Neural cell (in vitro differentiated cells): ENCODE results near the gene CRB2. TPM values are rescaled to one million over a fixed set of nuclear protein-coding genes. Genes with fewer than 3 reads are reported as not detected.

Source experiments
- H2AFZ ChIP-seq: fragments of 200-600, 300-800 bp; sonication (generic), shearing (Covaris generic); 2 replicates; pipeline ENCODE4 v1.6.0; 2014; ENCODE audit warnings: low read depth, mild to moderate bottlenecking, antibody characterized with exemption, low read length, moderate library complexity
- H3F3A ChIP-seq: fragments of 200-600 bp; shearing (Covaris generic); 2 replicates; pipeline ENCODE4 v1.6.1; 2016; ENCODE audit warnings: mild to moderate bottlenecking, moderate library complexity, mixed read lengths, antibody characterized with exemption, low read length; ENCODE audit not compliant: insufficient read depth, poor library complexity, severe bottlenecking
- H3K27ac ChIP-seq: fragments of 200-600, 300-800 bp; sonication (generic), shearing (Covaris generic); 2 replicates; pipeline ENCODE4 v1.5.1; 2014; ENCODE audit warnings: mild to moderate bottlenecking, low read length, moderate library complexity
- H3K27me3 ChIP-seq: fragments of 300-800, 200-600 bp; sonication (generic), shearing (Covaris generic); 2 replicates; pipeline ENCODE4 v1.6.0; 2014; ENCODE audit warnings: mild to moderate bottlenecking, low read depth, low read length, moderate library complexity; ENCODE audit not compliant: insufficient read depth
- H3K36me3 ChIP-seq: fragments of 300-800, 200-600 bp; sonication (generic), shearing (Covaris generic); 2 replicates; pipeline ENCODE4 v1.5.1; 2014; ENCODE audit warnings: mild to moderate bottlenecking, antibody characterized with exemption, low read length, moderate library complexity; ENCODE audit not compliant: insufficient read depth
- H3K4me2 ChIP-seq: fragments of 300-800, 200-600 bp; sonication (generic), shearing (Covaris generic); 2 replicates; pipeline ENCODE4 v1.6.0; 2014; ENCODE audit warnings: mild to moderate bottlenecking, low read length
- H3K4me3 ChIP-seq: fragments of 300-800, 200-600 bp; sonication (generic), shearing (Covaris generic); 2 replicates; pipeline ENCODE4 v1.5.1; 2014; ENCODE audit warnings: mild to moderate bottlenecking, low read length, moderate library complexity
- H3K79me2 ChIP-seq: fragments of 200-600 bp; shearing (Covaris generic); replicated peaks from 2 replicates; pipeline ENCODE4 v1.6.0; 2014; ENCODE audit warnings: mild to moderate bottlenecking, low read length, moderate library complexity; ENCODE audit not compliant: insufficient read depth
- H3K9ac ChIP-seq: fragments of 300-800, 200-600 bp; sonication (generic), shearing (Covaris generic); 2 replicates; pipeline ENCODE4 v1.6.1; 2016; ENCODE audit warnings: mild to moderate bottlenecking, low read length, mixed read lengths
- H3K9me2 ChIP-seq: fragments of 200-600 bp; shearing (Covaris generic); 2 replicates; pipeline ENCODE4 v1.6.1; 2016; ENCODE audit warnings: mild to moderate bottlenecking, low read length, mixed read lengths; ENCODE audit not compliant: insufficient read depth
- H3K9me3 ChIP-seq: fragments of 200-600, 300-800 bp; sonication (generic), shearing (Covaris generic); 2 replicates; pipeline ENCODE4 v1.6.1; 2016; ENCODE audit warnings: mild to moderate bottlenecking, mixed run types, low read length, moderate library complexity, mixed read lengths
- H4K20me1 ChIP-seq: fragments of 200-600 bp; shearing (Covaris generic); 2 replicates; pipeline ENCODE4 v1.6.1; 2016; ENCODE audit warnings: mild to moderate bottlenecking, mixed run types; ENCODE audit not compliant: insufficient read depth
- CTCF ChIP-seq: fragments of 450-650 bp; IDR thresholded peaks from 2 replicates; pipeline ENCODE4 v1.5.1; 2014; ENCODE audit warnings: antibody characterized with exemption, mild to moderate bottlenecking, moderate library complexity; ENCODE audit not compliant: poor library complexity, severe bottlenecking
- EP300 ChIP-seq: fragments of 450-650 bp; conservative IDR thresholded peaks from 2 replicates; pipeline ENCODE4 v1.6.1; 2014; ENCODE audit warnings: antibody characterized with exemption, mild to moderate bottlenecking, moderate library complexity; ENCODE audit not compliant: poor library complexity, severe bottlenecking
- EZH2 ChIP-seq: fragments of 200-600, 300-800 bp; shearing (Covaris generic), sonication (generic); IDR thresholded peaks from 2 replicates; pipeline ENCODE4 v1.6.1; 2014; ENCODE audit warnings: antibody characterized with exemption, low read length, borderline replicate concordance, mild to moderate bottlenecking; ENCODE audit not compliant: insufficient read depth, poor library complexity, severe bottlenecking
- MXI1 ChIP-seq: fragments of 450-650 bp; conservative IDR thresholded peaks from 2 replicates; pipeline ENCODE4 v1.6.1; 2014; ENCODE audit warnings: antibody characterized with exemption, mild to moderate bottlenecking; ENCODE audit not compliant: poor library complexity, severe bottlenecking
- POLR2AphosphoS5 ChIP-seq: IDR thresholded peaks from 2 replicates; pipeline ENCODE4 v1.6.1; 2012
- RAD21 ChIP-seq: fragments of 450-650 bp; conservative IDR thresholded peaks from 2 replicates; pipeline ENCODE4 v1.6.1; 2014; ENCODE audit warnings: antibody characterized with exemption, mild to moderate bottlenecking, moderate library complexity
- SMC3 ChIP-seq: fragments of 450-650 bp; conservative IDR thresholded peaks from 2 replicates; pipeline ENCODE4 v1.6.1; 2014; ENCODE audit warnings: antibody characterized with exemption, mild to moderate bottlenecking, moderate library complexity; ENCODE audit not compliant: poor library complexity
- TAF1 ChIP-seq: IDR thresholded peaks from 2 replicates; pipeline ENCODE4 v1.6.1; 2012; ENCODE audit warnings: low read depth
- polyA plus RNA-seq: library from polyadenylated mRNA; depleted of rRNA; stranded (reverse); fragments of >200 nt; gene quantifications from 2 replicates; pipeline ENCODE4 v1.2.3, GENCODE V29; 2014
- TF ChIP-seq, protein P1 (sequence below): IDR thresholded peaks from 2 replicates; pipeline ENCODE4 v1.6.1; 2012; ENCODE audit warnings: borderline replicate concordance

CRB2 gene
- polyA plus RNA-seq, 1 donor from 2014 or later, result 0.32 TPM

- H3K4me3 ChIP-seq, result no peak overlapping the region
- no peak overlapping the region for H3K27ac ChIP-seq
- no peaks in the 10 kb centered on the region for H3K79me2 ChIP-seq
- no peak overlapping the region for H2AFZ ChIP-seq
- no peaks in the 10 kb centered on the region for H4K20me1 ChIP-seq
- no peak overlapping the region for H3K9ac ChIP-seq
- no peak for TF ChIP-seq CTCF
- no peaks in the 10 kb centered on the region for H3K9me3 ChIP-seq
- H3K4me2 ChIP-seq, result no peak overlapping the region
- H3K9me2 ChIP-seq, result no peaks in the 10 kb centered on the region
- no peaks in the 10 kb centered on the region for H3K27me3 ChIP-seq
- H3F3A ChIP-seq, result no peaks in the 10 kb centered on the region
- no peaks in the 10 kb centered on the region for H3K36me3 ChIP-seq
Measured at GRCh38 chr9:123376218-123377071, 20.4 kb downstream of the CRB2 start.

GRCh38 chr9:123377211-123377971 lies 21.4 kb downstream of the CRB2 start:
- Histone ChIP-seq H4K20me1 (no peaks in the 10 kb centered on the region), H3F3A (no peaks in the 10 kb centered on the region), H3K27ac (no peak overlapping the region), H3K9ac (no peak overlapping the region), H3K9me2 (no peaks in the 10 kb centered on the region), H3K79me2 (no peaks in the 10 kb centered on the region), H3K4me2 (no peak overlapping the region), H3K27me3 (no peaks in the 10 kb centered on the region), H3K9me3 (no peaks in the 10 kb centered on the region), H3K36me3 (no peaks in the 10 kb centered on the region), H2AFZ (no peak overlapping the region), H3K4me3 (no peak overlapping the region)
- TF ChIP-seq TAF1 (no peak), SMC3 (no peak), EZH2 (no peak), RAD21 (no peak), CTCF (no peak), POLR2AphosphoS5 (no peak), EP300 (no peak), MXI1 (no peak)
- TF ChIP-seq, protein P1, sequence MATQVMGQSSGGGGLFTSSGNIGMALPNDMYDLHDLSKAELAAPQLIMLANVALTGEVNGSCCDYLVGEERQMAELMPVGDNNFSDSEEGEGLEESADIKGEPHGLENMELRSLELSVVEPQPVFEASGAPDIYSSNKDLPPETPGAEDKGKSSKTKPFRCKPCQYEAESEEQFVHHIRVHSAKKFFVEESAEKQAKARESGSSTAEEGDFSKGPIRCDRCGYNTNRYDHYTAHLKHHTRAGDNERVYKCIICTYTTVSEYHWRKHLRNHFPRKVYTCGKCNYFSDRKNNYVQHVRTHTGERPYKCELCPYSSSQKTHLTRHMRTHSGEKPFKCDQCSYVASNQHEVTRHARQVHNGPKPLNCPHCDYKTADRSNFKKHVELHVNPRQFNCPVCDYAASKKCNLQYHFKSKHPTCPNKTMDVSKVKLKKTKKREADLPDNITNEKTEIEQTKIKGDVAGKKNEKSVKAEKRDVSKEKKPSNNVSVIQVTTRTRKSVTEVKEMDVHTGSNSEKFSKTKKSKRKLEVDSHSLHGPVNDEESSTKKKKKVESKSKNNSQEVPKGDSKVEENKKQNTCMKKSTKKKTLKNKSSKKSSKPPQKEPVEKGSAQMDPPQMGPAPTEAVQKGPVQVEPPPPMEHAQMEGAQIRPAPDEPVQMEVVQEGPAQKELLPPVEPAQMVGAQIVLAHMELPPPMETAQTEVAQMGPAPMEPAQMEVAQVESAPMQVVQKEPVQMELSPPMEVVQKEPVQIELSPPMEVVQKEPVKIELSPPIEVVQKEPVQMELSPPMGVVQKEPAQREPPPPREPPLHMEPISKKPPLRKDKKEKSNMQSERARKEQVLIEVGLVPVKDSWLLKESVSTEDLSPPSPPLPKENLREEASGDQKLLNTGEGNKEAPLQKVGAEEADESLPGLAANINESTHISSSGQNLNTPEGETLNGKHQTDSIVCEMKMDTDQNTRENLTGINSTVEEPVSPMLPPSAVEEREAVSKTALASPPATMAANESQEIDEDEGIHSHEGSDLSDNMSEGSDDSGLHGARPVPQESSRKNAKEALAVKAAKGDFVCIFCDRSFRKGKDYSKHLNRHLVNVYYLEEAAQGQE, result no peak
